Motor neuron (in vitro differentiated cells): Measurements from ENCODE around the gene CRTC1. TPM values are rescaled to one million over a fixed set of nuclear protein-coding genes. Genes with fewer than 3 reads are reported as not detected.

Experiments
- ATAC-seq, 8 experiments: fragments of 200-7000 bp; cut with Tn5 transposase; replicated peaks in 6 of 8; 2 replicates each; pipeline ENCODE4 v1.8.0; 2021; ENCODE audit warnings: mild to moderate bottlenecking in 8 of 8, moderate library complexity in 8 of 8
- H3K27ac ChIP-seq, 2 donors: fragments of 250-450 bp; sonication (Bioruptor Pico); 2 replicates each; pipeline ENCODE4 v1.9.0; 2021; ENCODE audit warnings: antibody characterized with exemption in 2 of 2, mild to moderate bottlenecking in 2 of 2, moderate library complexity in 1 of 2
- H3K4me1 ChIP-seq, 2 donors: fragments of 250-450 bp; sonication (Bioruptor Pico); replicated peaks in 1 of 2; 2 replicates each; pipeline ENCODE4 v1.6.1; 2021; ENCODE audit warnings: antibody characterized with exemption in 2 of 2, mild to moderate bottlenecking in 2 of 2, moderate library complexity in 1 of 2
- H3K4me3 ChIP-seq, 5 donors: fragments of 250-450 bp; sonication (Bioruptor Pico); 2 replicates each; pipeline ENCODE4 v1.9.0; 2021; ENCODE audit warnings: antibody characterized with exemption in 5 of 5, mild to moderate bottlenecking in 5 of 5, moderate library complexity in 4 of 5
- WGBS, 10 experiments: fragments of 450-650 bp; shearing (Covaris generic); methylation state at CpG; one replicate each; pipeline ENCODE4 v1.0.0; 2022; 5-methylcytosine and 5-hydroxymethylcytosine counted together
- in situ Hi-C, 9 experiments: fragments of 400-800 bp; cut with MboI; loops; one replicate each; pipeline ENCODE4 v1.15.0; 2021; ENCODE audit warnings: low sequenced_read_pairs in 9 of 9, low pct_unique_long_range_greater_than_20kb in 2 of 9; ENCODE audit not compliant: unreplicated experiment in 9 of 9
- total RNA-seq, 8 experiments: library from RNA; unstranded; fragments of 300-600 nt; gene quantifications; 2 replicates each; pipeline versions ENCODE4 v1.2.3 to v1.2.4, GENCODE V29; 2022

CRTC1 gene
- total RNA-seq, 8 experiments from 2014 or later: 2.0 to 8.8 (median 8.0) TPM

- in situ Hi-C loops: no loop called here
- WGBS, 10 experiments: 67 to 100% (median 95%) methylated on average over 1 to 8 of the region's 9 CpGs; no CpG with 5 or more reads in 2 of the 10 experiments
- H3K27ac ChIP-seq: no peak overlapping the region
- H3K4me3 ChIP-seq: no peak overlapping the region
- ATAC-seq: no peak
- H3K4me1 ChIP-seq: no peaks in the 10 kb centered on the region
These were observed 134.1 kb downstream of the CRTC1 start for GRCh38 chr19:18817574-18817973.

DNA sequence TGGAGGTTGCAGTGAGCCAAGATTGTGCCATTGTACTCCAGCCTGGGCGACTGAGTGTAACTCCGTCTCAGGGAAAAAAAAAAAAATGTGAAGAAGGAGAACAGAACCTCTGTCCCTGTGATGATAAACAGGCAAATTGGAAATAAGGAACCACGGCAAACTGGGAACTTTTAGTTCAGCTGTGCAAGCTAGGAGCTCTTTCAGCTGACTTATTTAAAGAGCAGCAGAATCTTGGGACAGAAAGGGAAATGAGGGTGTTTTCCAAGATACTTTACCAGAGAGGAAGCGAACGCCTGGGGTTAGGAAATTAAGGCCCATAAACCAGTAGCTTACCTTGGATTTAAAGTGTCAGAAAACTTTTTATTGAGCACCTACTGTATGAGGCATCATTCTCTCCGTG, 145.3 kb downstream of the CRTC1 start:
- Histone ChIP-seq H3K4me1 (peaks cover 4 to 7% of the 10 kb centered on the region in 2 donors), H3K4me3 (no peak overlapping the region), H3K27ac (no peak overlapping the region)
- ATAC-seq: no peak
- in situ Hi-C loops: loop anchor here in 3 of 9 experiments (25.0 kb wide), 2 partner anchors 241 to 366 kb away; partner anchors contain the start of gene REX1BD (in 3 of the 3)
- WGBS, 10 experiments: 15 to 88% (median 46%) methylated on average over 1 to 5 of the region's 6 CpGs; no CpG with 5 or more reads in 2 of the 10 experiments

DNA sequence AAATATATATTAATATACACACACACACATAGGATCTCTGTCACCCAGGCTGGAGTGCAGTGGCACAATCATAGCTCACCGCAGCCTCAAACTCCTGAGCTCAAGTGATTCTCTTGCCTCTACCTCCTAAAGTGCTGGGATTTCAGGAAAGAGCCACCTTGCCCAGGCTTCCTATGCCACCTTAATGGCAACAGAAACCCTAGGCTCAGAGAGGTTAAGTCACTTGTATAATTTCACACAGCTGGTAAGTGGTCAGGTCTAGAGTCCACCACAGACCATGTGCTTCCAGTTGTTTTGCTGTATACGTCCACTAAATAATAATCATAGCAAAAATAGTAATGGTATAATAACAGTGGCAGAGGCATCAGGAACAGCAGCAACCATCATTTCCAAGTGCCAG, 147.0 kb downstream of the CRTC1 start:
- no peak for ATAC-seq
- 50 to 100% (median 92%) methylated on average over 1 to 2 of the region's 2 CpGs; no CpG with 5 or more reads in 4 of the 10 experiments for WGBS, 10 experiments
- no peak overlapping the region for H3K27ac ChIP-seq
- no peak overlapping the region for H3K4me3 ChIP-seq
- in situ Hi-C loops: loop anchor here in 3 of 9 experiments (25.0 kb wide), 2 partner anchors 243 to 368 kb away; partner anchors contain the start of gene REX1BD (in 3 of the 3)
- H3K4me1 ChIP-seq: peaks cover 12 to 16% of the 10 kb centered on the region in 2 donors

DNA sequence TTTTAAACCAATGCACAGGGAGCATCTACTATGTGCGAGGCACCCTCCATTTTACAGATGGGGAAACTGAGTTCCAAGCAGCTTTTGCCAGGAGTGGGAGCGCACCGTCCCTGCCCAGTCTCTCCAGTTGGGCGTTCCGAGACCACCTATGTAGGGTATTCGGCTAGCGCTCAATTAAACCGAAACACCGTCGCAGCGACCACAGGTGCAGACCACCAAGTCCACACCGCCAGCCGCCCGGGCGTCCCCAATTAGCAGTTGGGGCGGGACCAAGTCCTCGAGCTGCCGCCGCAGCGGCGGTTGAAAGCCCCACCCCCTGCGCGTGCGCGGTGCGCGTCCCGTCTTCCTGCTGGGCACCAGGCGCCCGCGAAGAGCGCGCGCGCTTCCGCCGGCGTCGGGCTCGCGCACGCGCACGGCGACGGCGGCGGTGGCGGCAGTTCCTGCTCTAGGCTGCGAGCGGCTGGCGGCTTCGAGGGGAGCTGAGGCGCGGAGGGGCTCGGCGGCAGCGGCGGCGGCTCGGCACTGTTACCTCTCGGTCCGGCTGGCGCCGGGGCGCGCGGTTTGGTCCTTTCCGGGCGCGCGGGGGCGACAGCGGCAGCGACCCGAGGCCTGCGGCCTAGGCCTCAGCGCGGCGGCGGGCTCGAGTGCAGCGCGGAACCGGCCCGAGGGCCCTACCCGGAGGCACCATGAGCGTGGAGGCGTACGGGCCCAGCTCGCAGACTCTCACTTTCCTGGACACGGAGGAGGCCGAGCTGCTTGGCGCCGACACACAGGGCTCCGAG, 148.2 kb downstream of the CRTC1 start, which contains the start of gene UPF1:
Gene UPF1, plus strand, starts transcription at position 436 of the 782 bp plus-strand sequence. Its CDS starts 251 bp downstream, at position 687.
- Histone ChIP-seq H3K4me3 (peak within 1 kb of the TSS; percentile 64 to 96 (median 82)), H3K27ac (peak within 1 kb of the TSS; percentile 43 to 82), H3K4me1 (peaks cover 12 to 16% of the 10 kb centered on the region in 2 donors)
- peak; percentile 80 to 94 (median 92) for ATAC-seq
- WGBS, 10 experiments: 0 to 8% (median 0%) methylated on average over 3 to 17 of the region's 96 CpGs; no CpG with 5 or more reads in 7 of the 10 experiments
- in situ Hi-C loops: loop anchor here in 3 of 9 experiments (25.0 kb wide), 2 partner anchors 244 to 369 kb away; partner anchors contain the start of gene REX1BD (in 3 of the 3)

Other genes with a start within 250 kb of the CRTC1 start
- gene ISYNA1, start 245.5 kb upstream of the CRTC1 start, total RNA-seq: 100 to 1,000 TPM in 3 of 8 experiments, 10 to 100 TPM in 4, 1 to 10 TPM in 1; 7.2 to 157 (median 86.2) TPM
- gene ELL, start 161.6 kb upstream of the CRTC1 start, total RNA-seq: 10 to 100 TPM in 2 of 8 experiments, 1 to 10 TPM in 6; 3.4 to 13.8 (median 6.2) TPM
- gene FKBP8, start 140.1 kb upstream of the CRTC1 start, total RNA-seq: 100 to 1,000 TPM; 137 to 214 (median 153) TPM
- 100 to 1,000 TPM in 1 of 8 experiments, 10 to 100 TPM in 7; 48.4 to 106 (median 68.1) TPM for gene KXD1, start 125.8 kb upstream of the CRTC1 start, total RNA-seq
- gene UBA52, start 111.8 kb upstream of the CRTC1 start, total RNA-seq: 1,000 to 10,000 TPM; 1,160 to 2,382 (median 1,457) TPM
- 10 to 100 TPM; 39.5 to 76.6 (median 53.9) TPM for gene REX1BD, start 94.9 kb upstream of the CRTC1 start, total RNA-seq
- gene CRLF1, start 76.9 kb upstream of the CRTC1 start, total RNA-seq: 10 to 100 TPM in 1 of 8 experiments, 1 to 10 TPM in 7; 1.5 to 18.3 (median 4.7) TPM
- gene TMEM59L, start 70.8 kb upstream of the CRTC1 start, total RNA-seq: 10 to 100 TPM in 5 of 8 experiments, 1 to 10 TPM in 1, under 1 TPM in 2; 0.41 to 67.6 (median 25.4) TPM
- 1 to 10 TPM in 7 of 8 experiments, under 1 TPM in 1; 0.92 to 8.3 (median 5.6) TPM for gene KLHL26, start 46.7 kb upstream of the CRTC1 start, total RNA-seq
- 1 to 10 TPM in 1 of 8 experiments, under 1 TPM in 4, not detected in 3; 0.05 to 1.1 (median 0.29) TPM for gene COMP, start 107.6 kb downstream of the CRTC1 start, total RNA-seq
- 10 to 100 TPM; 19.0 to 61.6 (median 28.9) TPM for gene UPF1, start 148.3 kb downstream of the CRTC1 start, total RNA-seq
- 10 to 100 TPM in 5 of 8 experiments, 1 to 10 TPM in 3; 1.2 to 42.1 (median 14.2) TPM for gene CERS1, start 212.5 kb downstream of the CRTC1 start, total RNA-seq
- gene COPE, start 235.7 kb downstream of the CRTC1 start, total RNA-seq: 100 to 1,000 TPM; 151 to 208 (median 173) TPM
- gene DDX49, start 236.0 kb downstream of the CRTC1 start, total RNA-seq: 10 to 100 TPM; 52.7 to 95.5 (median 67.7) TPM